Measurements from ENCODE around the gene MSH5.
A peak's percentile ranks its signal among the peaks of the same experiment; 100 is the strongest.

MSH5 gene

GRCh38 chr6:31730631-31731086, 9.1 kb upstream of the MSH5 start:
- no peak for DNase-seq

- DNase-seq = no peak
These were observed 7.8 kb upstream of the MSH5 start for GRCh38 chr6:31732029-31732428.

GRCh38 chr6:31733734-31734133, 6.1 kb upstream of the MSH5 start:
- DNase-seq = no peak

- DNase-seq = no peak
These were observed 5.5 kb upstream of the MSH5 start for GRCh38 chr6:31734247-31734820.

- DNase-seq = peak; percentile 88
These were observed 4.9 kb upstream of the MSH5 start for GRCh38 chr6:31734821-31735406.

- DNase-seq = peak; percentile 94
These were observed 3.6 kb upstream of the MSH5 start, which contains the start of gene CLIC1 for GRCh38 chr6:31736021-31736767. CLIC1 (minus strand) TSS chr6:31736530; CDS start chr6:31736300, 230 bp downstream.

- peak; percentile 80 for DNase-seq
These were observed 3.0 kb upstream of the MSH5 start for GRCh38 chr6:31736768-31737314.

- DNase-seq = peak; percentile 91
These were observed 2.4 kb upstream of the MSH5 start for GRCh38 chr6:31737315-31737990.

- peak; percentile 97 for DNase-seq
These were observed 1.5 kb upstream of the MSH5 start for GRCh38 chr6:31737991-31738979.

GRCh38 chr6:31740397-31741223, 805 bp downstream of the MSH5 start:
- DNase-seq = peak; percentile 73

- no peak for DNase-seq
These were observed 2.0 kb downstream of the MSH5 start for GRCh38 chr6:31741815-31742214.

GRCh38 chr6:31742894-31743293, 3.1 kb downstream of the MSH5 start:
- DNase-seq = no peak

- DNase-seq = no peak
These were observed 4.6 kb downstream of the MSH5 start for GRCh38 chr6:31744422-31744821.

- DNase-seq = no peak
These were observed 9.7 kb downstream of the MSH5 start for GRCh38 chr6:31749301-31750036.

GRCh38 chr6:31750411-31751022, 10.7 kb downstream of the MSH5 start:
- no peak for DNase-seq

GRCh38 chr6:31752739-31753319, 13.0 kb downstream of the MSH5 start:
- DNase-seq = no peak

- no peak for DNase-seq
These were observed 18.5 kb downstream of the MSH5 start for GRCh38 chr6:31758281-31758680.

- DNase-seq = no peak
These were observed 21.0 kb downstream of the MSH5 start for GRCh38 chr6:31760790-31761189.

GRCh38 chr6:31761343-31761742, 21.5 kb downstream of the MSH5 start:
- DNase-seq = no peak

Data from OCI-M1 (cell line).